GM19023 (cell line): ENCODE data around the gene PRX.
"Not testable (repeated sequence)": the region's sequence is repeated elsewhere in the genome, so short reads cannot be mapped to it uniquely, and the experiment has no call there.

Experiments used
- ATAC-seq: cut with Tn5 transposase; IDR thresholded peaks from one replicate; pipeline ENCODE4 v1.9.1; 2021; ENCODE audit warnings: mild to moderate bottlenecking, moderate library complexity; ENCODE audit not compliant: unreplicated experiment

PRX gene

GRCh38 chr19:40413291-40413845 lies at the start of gene PRX:
Gene PRX (minus strand): TSS chr19:40413378. CDS start chr19:40407932, 5,446 bp downstream.
- ATAC-seq: no peak

- no peak for ATAC-seq
These were observed 48.6 kb upstream of the PRX start for GRCh38 chr19:40461669-40462221.

- no peak for ATAC-seq
These were observed 47.0 kb upstream of the PRX start for GRCh38 chr19:40460185-40460584.

- no peak for ATAC-seq
These were observed 45.4 kb upstream of the PRX start for GRCh38 chr19:40458597-40458974.

GRCh38 chr19:40457953-40458596 lies 44.9 kb upstream of the PRX start:
- no peak for ATAC-seq

GRCh38 chr19:40457048-40457447 lies 43.9 kb upstream of the PRX start:
- ATAC-seq: no peak

GRCh38 chr19:40453943-40454342 lies 40.8 kb upstream of the PRX start:
- not testable (repeated sequence) for ATAC-seq

- ATAC-seq: no peak
These were observed 40.1 kb upstream of the PRX start for GRCh38 chr19:40453151-40453735.

- no peak for ATAC-seq
These were observed 38.8 kb upstream of the PRX start for GRCh38 chr19:40452016-40452415.

- no peak for ATAC-seq
These were observed 37.5 kb upstream of the PRX start for GRCh38 chr19:40450664-40451063.

GRCh38 chr19:40449506-40449905 lies 36.3 kb upstream of the PRX start:
- no peak for ATAC-seq

- no peak for ATAC-seq
These were observed 33.1 kb upstream of the PRX start for GRCh38 chr19:40446263-40446784.

GRCh38 chr19:40445780-40446262 lies 32.6 kb upstream of the PRX start:
- ATAC-seq: no peak

- ATAC-seq: no peak
These were observed 31.7 kb upstream of the PRX start for GRCh38 chr19:40444825-40445312.

- peak; percentile 69 for ATAC-seq
These were observed 31.0 kb upstream of the PRX start, which contains the start of gene SERTAD3 for GRCh38 chr19:40444000-40444824. Gene SERTAD3 (minus strand): TSS chr19:40444335. CDS start chr19:40442080, 2,255 bp downstream.

- peak; percentile 64 for ATAC-seq
These were observed 30.2 kb upstream of the PRX start for GRCh38 chr19:40443131-40443999.

GRCh38 chr19:40442328-40443130 lies 29.4 kb upstream of the PRX start:
- ATAC-seq: no peak

- ATAC-seq: no peak
These were observed 28.6 kb upstream of the PRX start for GRCh38 chr19:40441719-40442253.

- ATAC-seq: no peak
These were observed 25.1 kb upstream of the PRX start for GRCh38 chr19:40438284-40438683.
